Hepatic stellate cell (primary cell): ENCODE results near the gene PLCB1.

Experiments used
- DNase-seq: peaks from one replicate; pipeline ENCODE4 v3.0.0; 2011; ENCODE audit warnings: low spot score

Gene PLCB1

GRCh38 chr20:8661229-8661952 is 529.3 kb downstream of the PLCB1 start:
- DNase-seq: no peak

- DNase-seq: no peak
These were observed 530.4 kb downstream of the PLCB1 start for GRCh38 chr20:8662433-8662954.

- no peak for DNase-seq
These were observed 531.4 kb downstream of the PLCB1 start for GRCh38 chr20:8663424-8663823.

GRCh38 chr20:8664778-8665177 is 532.7 kb downstream of the PLCB1 start:
- no peak for DNase-seq

GRCh38 chr20:8667306-8667705 is 535.2 kb downstream of the PLCB1 start:
- no peak for DNase-seq

- no peak for DNase-seq
These were observed 538.3 kb downstream of the PLCB1 start for GRCh38 chr20:8670207-8670892.

GRCh38 chr20:8670893-8671215 is 538.8 kb downstream of the PLCB1 start:
- DNase-seq: no peak

GRCh38 chr20:8671370-8671961 is 539.4 kb downstream of the PLCB1 start:
- no peak for DNase-seq

GRCh38 chr20:8673116-8673515 is 541.0 kb downstream of the PLCB1 start:
- no peak for DNase-seq

- DNase-seq: no peak
These were observed 543.8 kb downstream of the PLCB1 start for GRCh38 chr20:8675896-8676295.

- DNase-seq: peak; percentile 29
These were observed 546.2 kb downstream of the PLCB1 start for GRCh38 chr20:8678098-8678776.

- DNase-seq: no peak
These were observed 557.3 kb downstream of the PLCB1 start for GRCh38 chr20:8689337-8689736.

GRCh38 chr20:8690074-8690473 is 558.0 kb downstream of the PLCB1 start:
- DNase-seq: no peak

GRCh38 chr20:8693709-8694108 is 561.6 kb downstream of the PLCB1 start:
- DNase-seq: peak; percentile 55

GRCh38 chr20:8700756-8701155 is 568.7 kb downstream of the PLCB1 start:
- no peak for DNase-seq

GRCh38 chr20:8706961-8707700 is 575.1 kb downstream of the PLCB1 start:
- no peak for DNase-seq

- no peak for DNase-seq
These were observed 577.6 kb downstream of the PLCB1 start for GRCh38 chr20:8709627-8710026.

GRCh38 chr20:8711501-8711900 is 579.4 kb downstream of the PLCB1 start:
- DNase-seq: no peak

- DNase-seq: no peak
These were observed 582.1 kb downstream of the PLCB1 start for GRCh38 chr20:8714206-8714605.

GRCh38 chr20:8718279-8718678 is 586.2 kb downstream of the PLCB1 start:
- no peak for DNase-seq

GRCh38 chr20:8720089-8720488 is 588.0 kb downstream of the PLCB1 start:
- DNase-seq: no peak

GRCh38 chr20:8721098-8721497 is 589.0 kb downstream of the PLCB1 start:
- peak; percentile 5 for DNase-seq
